ENCODE measurements around the gene MYO18A.

The MYO18A gene

GRCh38 chr17:29125651-29126050 is 54.5 kb downstream of the MYO18A start:
- DNase-seq (ENCODE audit: insufficient read length, low spot score) (no peak), FAIRE-seq (no peak)
- TF ChIP-seq POLR2A (IDR thresholded peaks at IDR 0.05; ENCODE audit: low read depth, low read length): no peak

GRCh38 chr17:29124925-29125273 is 55.3 kb downstream of the MYO18A start:
- DNase-seq (ENCODE audit: insufficient read length, low spot score): peak; percentile 77
- no peak for FAIRE-seq
- TF ChIP-seq POLR2A (IDR thresholded peaks at IDR 0.05; ENCODE audit: low read depth, low read length): no peak

DNA sequence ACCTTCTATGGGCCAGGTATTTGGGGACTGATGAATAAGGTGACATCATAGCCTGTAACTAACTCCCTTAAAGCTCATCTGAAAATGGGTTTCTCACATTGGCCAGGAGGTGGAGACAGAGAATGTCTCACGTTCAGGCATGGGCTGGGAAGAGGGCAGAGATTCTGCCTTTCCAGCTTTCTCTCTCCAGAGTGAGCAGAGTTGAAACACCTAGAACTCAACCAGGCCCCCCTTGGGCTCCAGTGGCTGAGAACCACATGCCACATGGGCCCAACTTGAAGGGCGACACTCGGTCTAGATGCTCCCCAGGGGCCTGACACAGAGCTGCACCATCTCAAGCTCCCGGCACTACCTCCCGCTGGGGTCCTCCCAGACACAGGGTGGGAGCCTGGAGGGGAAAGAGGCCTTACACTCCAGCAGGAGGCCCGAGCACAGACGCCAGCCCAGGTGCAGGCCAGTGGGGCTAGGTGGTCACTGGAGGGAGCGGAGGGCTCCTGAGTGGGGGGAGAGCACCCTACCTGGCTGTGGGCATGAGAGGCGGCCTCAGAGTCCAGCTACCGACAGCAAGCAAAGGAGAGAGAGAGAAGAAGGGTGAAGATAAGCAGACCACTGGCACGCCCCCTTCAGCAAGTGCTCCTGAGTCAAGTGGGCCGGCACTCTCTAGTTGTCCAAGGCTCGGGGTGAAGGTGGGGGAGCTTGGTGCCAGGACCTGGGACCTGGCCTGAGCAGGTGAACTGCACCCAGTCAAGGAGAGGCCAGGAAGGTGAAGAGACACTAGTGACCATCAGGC is 55.9 kb downstream of the MYO18A start:
- TF ChIP-seq POLR2A (IDR thresholded peaks at IDR 0.05; ENCODE audit: low read depth, low read length): no peak
- DNase-seq (ENCODE audit: insufficient read length, low spot score) (no peak), FAIRE-seq (peak; percentile 20)

DNA sequence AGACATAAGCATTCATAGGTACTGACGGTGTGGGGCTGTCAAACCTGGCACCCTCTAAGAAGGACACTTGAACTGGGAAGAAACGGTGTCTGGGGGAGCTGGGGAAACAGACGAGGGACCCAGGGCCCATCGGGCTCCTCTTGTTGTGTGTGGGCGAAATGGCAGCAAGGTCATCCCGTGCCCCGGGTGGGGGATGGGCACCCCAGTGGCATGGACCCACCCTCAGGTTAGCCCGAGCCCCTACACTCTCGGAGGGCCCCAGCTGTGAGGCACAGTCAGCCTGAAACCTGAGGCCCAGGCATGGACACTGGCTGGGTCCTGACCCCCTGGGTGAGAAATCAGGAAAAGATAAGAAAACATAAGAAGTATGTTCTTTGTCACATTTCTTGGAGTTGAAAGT is 57.1 kb downstream of the MYO18A start:
- FAIRE-seq (no peak), DNase-seq (ENCODE audit: insufficient read length, low spot score) (no peak)
- TF ChIP-seq POLR2A (IDR thresholded peaks at IDR 0.05; ENCODE audit: low read depth, low read length): no peak

DNA sequence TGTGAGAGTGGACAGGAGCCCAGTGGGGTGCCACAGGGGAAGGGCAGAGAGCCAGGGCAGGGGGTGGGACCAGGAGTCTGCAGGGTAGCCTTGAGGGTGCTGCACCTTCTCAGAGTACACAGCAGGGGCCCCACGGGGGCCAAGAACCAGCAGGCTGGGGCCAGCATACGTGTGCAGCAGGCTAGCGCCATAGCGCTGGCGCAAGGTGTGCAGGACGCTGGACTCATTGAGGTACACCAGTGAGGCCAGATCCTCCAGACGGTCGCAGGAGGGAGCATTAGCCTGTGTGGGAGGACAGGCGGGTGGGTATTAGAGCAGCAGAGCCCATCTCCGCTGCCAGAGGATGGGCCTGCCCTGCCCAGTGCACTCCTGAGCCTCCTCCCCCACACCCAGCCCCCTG is 58.8 kb downstream of the MYO18A start:
- no peak for TF ChIP-seq POLR2A (IDR thresholded peaks at IDR 0.05; ENCODE audit: low read depth, low read length)
- DNase-seq (ENCODE audit: insufficient read length, low spot score) (no peak), FAIRE-seq (no peak)

- no peak for FAIRE-seq
- no peak for TF ChIP-seq POLR2A (IDR thresholded peaks at IDR 0.05; ENCODE audit: low read depth, low read length)
- no peak for DNase-seq (ENCODE audit: insufficient read length, low spot score)
Measured at GRCh38 chr17:29120433-29120832, 59.8 kb downstream of the MYO18A start.

DNA sequence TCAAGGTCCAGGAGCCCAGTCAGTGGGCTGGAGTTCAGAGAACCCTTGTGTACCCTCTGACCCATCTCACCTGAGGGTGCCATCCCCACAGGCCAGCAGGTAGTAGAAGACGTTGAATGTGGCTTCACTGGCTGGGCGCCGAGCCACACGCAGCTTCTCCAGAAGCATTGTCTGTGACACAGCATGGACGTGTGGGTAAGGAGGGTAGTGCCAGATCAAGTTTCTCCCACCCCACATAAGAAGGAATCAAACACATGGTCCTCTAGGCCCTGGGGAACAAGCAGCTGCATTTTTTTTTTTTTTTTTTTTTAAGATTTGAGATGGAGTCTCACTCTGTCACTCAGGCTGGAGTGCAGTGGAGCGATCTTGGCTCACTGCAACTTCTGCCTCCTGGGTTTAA is 60.9 kb downstream of the MYO18A start:
- TF ChIP-seq POLR2A (IDR thresholded peaks at IDR 0.05; ENCODE audit: low read depth, low read length): no peak
- no peak for FAIRE-seq
- DNase-seq (ENCODE audit: insufficient read length, low spot score): no peak

DNA sequence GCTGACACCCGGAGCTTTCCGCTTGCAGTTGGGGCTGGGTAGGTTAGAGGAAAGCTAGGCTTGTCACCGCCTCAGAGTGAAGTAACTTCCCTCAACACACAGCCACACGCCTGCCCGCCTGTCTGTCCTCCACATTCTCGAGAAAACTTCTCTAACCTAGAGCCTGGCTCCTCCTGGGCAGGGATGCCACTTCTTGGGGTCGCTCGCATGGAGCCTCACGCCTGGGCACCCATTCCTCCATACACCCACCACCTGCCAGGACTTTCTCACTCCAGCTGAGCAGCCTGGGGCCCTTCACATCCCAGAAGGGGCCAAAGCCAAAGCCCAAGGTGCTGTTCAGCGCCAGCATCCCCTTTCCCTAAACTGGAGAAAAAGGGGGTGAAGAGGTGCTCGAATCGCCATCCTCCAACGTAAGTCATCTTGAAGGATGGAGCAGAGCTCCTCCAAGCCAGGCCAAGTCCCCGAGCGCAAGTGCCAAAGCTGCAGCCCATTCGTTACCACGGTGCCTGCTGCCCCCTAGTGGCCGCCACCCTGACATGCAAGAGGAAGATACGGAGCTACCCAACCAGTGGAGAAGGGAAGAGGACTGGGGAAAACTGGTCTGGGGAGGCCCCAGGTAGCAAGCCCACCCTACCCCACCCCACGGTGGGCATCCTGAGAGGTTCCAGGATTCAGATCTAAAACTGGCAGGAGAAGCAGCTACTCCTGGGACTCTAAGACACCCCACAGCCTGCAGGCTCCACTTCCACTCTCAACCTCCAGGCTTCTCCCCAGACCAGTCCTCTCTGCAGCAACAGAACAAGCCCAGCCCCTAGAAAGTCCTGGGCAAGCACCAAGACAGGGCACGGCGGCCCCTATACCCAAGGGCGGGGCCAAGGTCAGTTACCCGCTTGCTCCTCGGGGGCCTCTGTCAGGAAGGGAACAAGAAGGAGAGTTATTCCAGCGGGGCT is 63.1 kb downstream of the MYO18A start:
- no peak for FAIRE-seq
- no peak for TF ChIP-seq POLR2A (IDR thresholded peaks at IDR 0.05; ENCODE audit: low read depth, low read length)
- DNase-seq (ENCODE audit: insufficient read length, low spot score): peak; percentile 81

DNA sequence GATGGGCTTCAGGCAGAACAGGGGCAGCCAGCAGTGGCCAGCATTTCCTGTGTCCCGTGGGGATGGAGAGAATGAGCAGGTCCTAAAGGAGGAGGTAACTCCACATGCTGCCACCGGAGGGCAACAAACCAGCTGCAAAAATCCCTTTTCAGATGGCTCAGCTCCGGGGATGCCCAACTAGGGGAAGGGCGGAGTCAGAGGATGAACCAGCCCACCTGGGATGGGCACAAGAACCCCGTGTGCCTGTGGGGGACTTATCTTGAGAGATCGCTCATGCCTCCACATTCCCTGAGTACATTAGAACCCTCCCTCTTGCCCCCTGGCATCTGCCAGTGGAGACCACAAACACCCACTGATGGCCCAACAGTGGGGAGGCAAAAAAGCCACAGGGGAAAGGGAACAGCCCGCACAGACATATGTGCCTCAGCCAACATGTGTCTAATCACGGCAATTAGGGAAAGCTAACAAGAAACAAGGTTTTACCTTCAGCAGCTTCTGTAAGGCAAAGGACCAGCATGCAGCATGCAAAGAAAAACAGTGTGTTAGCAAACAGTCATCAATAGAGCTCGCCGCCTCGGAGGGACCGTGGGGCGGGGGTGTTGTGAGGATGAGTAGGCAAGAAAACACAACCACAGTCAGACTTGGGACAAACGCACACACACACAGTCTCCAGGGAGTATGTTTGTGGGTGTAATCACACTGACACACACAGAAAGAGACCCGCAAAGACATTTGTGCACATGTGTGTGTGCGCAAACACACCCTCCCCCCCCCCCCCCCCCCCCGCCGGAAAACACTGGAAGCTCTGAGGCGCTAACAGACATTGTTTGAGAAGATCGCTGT is 64.0 kb downstream of the MYO18A start:
- FAIRE-seq (no peak), DNase-seq (ENCODE audit: insufficient read length, low spot score) (peak; percentile 89)
- TF ChIP-seq POLR2A (IDR thresholded peaks at IDR 0.05; ENCODE audit: low read depth, low read length): no peak

DNA sequence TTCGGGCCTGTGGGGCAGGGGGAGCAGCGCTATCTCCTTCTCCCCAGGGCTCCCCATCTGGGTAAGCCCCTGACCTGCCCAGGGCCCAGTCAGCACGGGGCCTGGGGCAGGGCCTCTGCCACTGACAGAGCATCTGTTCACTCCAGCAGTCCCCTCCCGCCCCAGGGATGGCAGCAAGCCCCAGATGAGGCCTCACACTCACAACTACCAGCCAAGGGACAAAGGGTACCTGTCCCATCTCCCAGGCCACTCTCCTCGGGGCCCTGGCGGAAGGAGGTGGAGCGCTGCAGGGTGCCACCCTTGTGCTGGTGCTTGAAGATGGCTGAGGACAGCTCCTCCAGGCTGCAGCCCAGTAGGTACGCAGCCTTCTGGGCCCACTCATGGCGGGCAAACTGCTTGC is 64.8 kb downstream of the MYO18A start:
- no peak for FAIRE-seq
- DNase-seq (ENCODE audit: insufficient read length, low spot score): no peak

DNA sequence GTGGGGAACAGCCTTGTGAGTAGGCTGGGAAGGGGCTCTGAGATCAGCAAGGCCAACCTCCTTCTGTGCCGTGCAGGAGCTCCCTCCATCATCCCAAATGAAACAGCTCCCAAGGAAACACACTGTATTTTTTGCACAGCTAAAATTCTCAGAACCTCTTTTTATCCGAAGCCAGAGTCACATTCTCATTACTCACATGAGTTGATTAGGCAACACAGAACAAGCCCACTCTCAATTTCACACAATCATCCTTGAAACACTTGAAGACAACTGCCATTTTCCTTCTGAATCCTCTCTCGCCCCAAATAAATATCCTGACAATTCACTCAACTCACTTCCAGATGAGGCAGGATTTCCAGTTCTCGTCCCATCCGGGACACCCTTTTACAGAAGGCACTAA is 66.1 kb downstream of the MYO18A start:
- no peak for TF ChIP-seq POLR2A (IDR thresholded peaks at IDR 0.05; ENCODE audit: low read depth, low read length)
- DNase-seq (ENCODE audit: insufficient read length, low spot score) (no peak), FAIRE-seq (no peak)

More for the DNA sequence above, 64.8 kb downstream of the MYO18A start:
- TF ChIP-seq POLR2A (IDR thresholded peaks at IDR 0.05; ENCODE audit: low read depth, low read length): no peak

- DNase-seq (ENCODE audit: insufficient read length, low spot score) (no peak), FAIRE-seq (no peak)
- TF ChIP-seq POLR2A (IDR thresholded peaks at IDR 0.05; ENCODE audit: low read depth, low read length): no peak
Measured at GRCh38 chr17:29113334-29113733, 66.9 kb downstream of the MYO18A start.

- TF ChIP-seq POLR2A (IDR thresholded peaks at IDR 0.05; ENCODE audit: low read depth, low read length): no peak
- FAIRE-seq (no peak), DNase-seq (ENCODE audit: insufficient read length, low spot score) (no peak)
Measured at GRCh38 chr17:29112771-29113295, 67.4 kb downstream of the MYO18A start.

Measured in H54 (cell line).